GM21367 (cell line): ENCODE measurements around the gene ALX4.

Source experiments
- ATAC-seq: cut with Tn5 transposase; IDR thresholded peaks from one replicate; pipeline ENCODE4 v1.9.1; 2021; ENCODE audit not compliant: unreplicated experiment

The ALX4 gene

GRCh38 chr11:44213148-44213547 is 96.8 kb downstream of the ALX4 start:
- ATAC-seq: no peak

GRCh38 chr11:44212128-44212527 is 97.8 kb downstream of the ALX4 start:
- ATAC-seq: no peak
